Neural crest cell (in vitro differentiated cells): ENCODE results near the gene CPLX1. TPM values are rescaled to one million over a fixed set of nuclear protein-coding genes. Genes with fewer than 3 reads are reported as not detected.

Source experiments
- DNase-seq: peaks from one replicate; pipeline ENCODE4 v3.0.0; 2021; ENCODE audit warnings: low read depth, mixed read lengths, low spot score
- H3K27ac Mint-ChIP-seq: one replicate; pipeline ENCODE4 v1.8.0; 2021; ENCODE audit warnings: mild to moderate bottlenecking, mixed read lengths; ENCODE audit not compliant: unreplicated experiment
- H3K27me3 Mint-ChIP-seq: 2 replicates; pipeline ENCODE4 v1.8.0; 2021; ENCODE audit warnings: low read depth, mild to moderate bottlenecking, mixed read lengths
- H3K36me3 Mint-ChIP-seq: 2 replicates; pipeline ENCODE4 v1.8.0; 2021; ENCODE audit warnings: low read depth, mild to moderate bottlenecking, mixed read lengths
- H3K4me1 Mint-ChIP-seq: 2 replicates; pipeline ENCODE4 v1.8.0; 2021; ENCODE audit warnings: mixed read lengths
- H3K4me3 Mint-ChIP-seq: one replicate; pipeline ENCODE4 v1.8.0; 2021; ENCODE audit warnings: mild to moderate bottlenecking, mixed read lengths
- H3K9me3 Mint-ChIP-seq: 2 replicates; pipeline ENCODE4 v1.8.0; 2021; ENCODE audit warnings: mixed read lengths
- CTCF ChIP-seq: fragments of 200-600 bp; sonication (generic); conservative IDR thresholded peaks from 2 replicates; pipeline ENCODE4 v1.5.0; 2021; ENCODE audit warnings: antibody characterized with exemption, mild to moderate bottlenecking
- total RNA-seq: library from RNA; stranded (reverse); gene quantifications from 2 replicates; pipeline ENCODE4 v1.2.1, GENCODE V29; 2021

CPLX1 gene
- total RNA-seq, 1 donor from 2014 or later = 2.0 TPM

GRCh38 chr4:803884-804283 is 22.0 kb downstream of the CPLX1 start:
- no peak for TF ChIP-seq CTCF
- Mint-ChIP-seq H3K4me3 (no peak overlapping the region), H3K4me1 (peaks cover 3% of the 10 kb centered on the region), H3K27ac (no peak overlapping the region), H3K36me3 (no peaks in the 10 kb centered on the region), H3K27me3 (peaks cover 16% of the 10 kb centered on the region), H3K9me3 (peaks cover 6% of the 10 kb centered on the region)
- DNase-seq = no peak

- H3K27ac Mint-ChIP-seq = no peak overlapping the region
- H3K4me3 Mint-ChIP-seq = no peak overlapping the region
- H3K9me3 Mint-ChIP-seq = peaks cover 6% of the 10 kb centered on the region
- H3K27me3 Mint-ChIP-seq = peaks cover 10% of the 10 kb centered on the region
- no peak for DNase-seq
- H3K36me3 Mint-ChIP-seq = no peaks in the 10 kb centered on the region
- H3K4me1 Mint-ChIP-seq = peaks cover 4% of the 10 kb centered on the region
- TF ChIP-seq CTCF = no peak
These were observed 24.3 kb downstream of the CPLX1 start for GRCh38 chr4:801436-802124.

DNA sequence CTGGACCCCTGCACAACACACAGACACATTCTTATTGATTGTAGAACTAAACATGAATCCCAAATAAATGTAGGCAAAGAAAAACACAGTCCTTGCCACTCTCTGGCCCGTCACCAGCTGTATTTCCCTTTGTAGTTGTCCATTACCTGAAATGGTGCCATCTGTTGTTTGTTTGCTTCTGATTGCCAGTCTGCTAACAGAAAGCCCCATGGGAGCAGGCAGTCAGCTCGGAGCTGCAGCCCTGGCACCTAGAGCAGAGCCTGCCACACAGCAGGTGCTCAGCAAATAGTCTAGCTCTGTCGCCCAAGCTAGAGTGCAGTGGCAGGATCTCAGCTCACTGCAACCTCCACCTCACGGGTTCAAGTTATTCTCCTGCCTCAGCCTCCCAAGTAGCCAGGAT is 28.9 kb downstream of the CPLX1 start:
- Mint-ChIP-seq H3K27me3 (peaks cover 21% of the 10 kb centered on the region), H3K36me3 (no peaks in the 10 kb centered on the region), H3K4me3 (no peak overlapping the region), H3K27ac (no peak overlapping the region), H3K9me3 (no peaks in the 10 kb centered on the region), H3K4me1 (peaks cover 16% of the 10 kb centered on the region)
- TF ChIP-seq CTCF = no peak
- DNase-seq = no peak

DNA sequence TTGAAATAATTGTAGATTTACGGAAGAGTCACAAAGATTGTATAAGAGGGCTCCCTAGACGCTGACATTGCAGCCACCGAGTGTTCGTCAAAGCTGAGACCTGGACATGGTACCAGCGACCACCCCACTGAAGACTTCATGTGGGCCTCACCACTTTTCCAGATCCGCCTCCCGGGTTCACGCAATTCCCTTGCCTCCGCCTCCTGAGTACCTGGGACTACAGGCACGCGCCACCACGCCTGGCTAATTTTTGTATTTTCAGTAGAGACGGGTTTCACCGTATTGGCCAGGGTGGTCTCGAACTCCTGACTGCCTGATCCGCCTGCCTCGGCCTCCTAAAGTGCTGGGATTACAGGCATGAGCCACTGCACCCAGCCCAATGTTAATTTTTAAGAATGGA is 29.7 kb downstream of the CPLX1 start:
- peaks cover 21% of the 10 kb centered on the region for H3K27me3 Mint-ChIP-seq
- peaks cover 16% of the 10 kb centered on the region for H3K4me1 Mint-ChIP-seq
- no peaks in the 10 kb centered on the region for H3K9me3 Mint-ChIP-seq
- DNase-seq = no peak
- no peaks in the 10 kb centered on the region for H3K36me3 Mint-ChIP-seq
- H3K4me3 Mint-ChIP-seq = no peak overlapping the region
- TF ChIP-seq CTCF = no peak
- no peak overlapping the region for H3K27ac Mint-ChIP-seq

DNA sequence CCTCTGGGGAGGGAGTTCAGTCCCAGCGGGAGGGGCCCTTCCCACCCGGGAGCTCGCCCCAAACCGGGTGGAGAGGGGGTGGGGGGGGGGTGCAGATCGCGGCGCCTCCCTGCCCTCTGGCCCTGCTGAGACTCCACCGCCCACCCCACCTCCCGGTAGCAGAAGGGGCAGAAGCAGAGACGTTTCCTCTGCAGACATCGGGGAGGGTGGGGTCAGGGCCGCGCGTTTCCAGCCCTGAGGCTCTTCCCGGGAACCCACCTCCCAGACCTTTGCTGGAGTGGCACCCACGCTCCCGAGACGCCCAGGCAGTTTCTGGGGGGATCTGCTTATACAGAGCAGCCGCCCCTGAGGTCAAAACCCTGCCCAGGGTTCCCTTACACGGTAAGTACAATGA is 30.2 kb downstream of the CPLX1 start:
- Mint-ChIP-seq H3K4me1 (peaks cover 16% of the 10 kb centered on the region), H3K9me3 (no peaks in the 10 kb centered on the region), H3K4me3 (no peak overlapping the region), H3K27ac (no peak overlapping the region), H3K36me3 (no peaks in the 10 kb centered on the region), H3K27me3 (peaks cover 21% of the 10 kb centered on the region)
- DNase-seq = no peak
- TF ChIP-seq CTCF = no peak
